Upper lobe of left lung (tissue), 4 donors: Measurements from ENCODE around the gene MAST4.

Experiments
- CTCF ChIP-seq, 6 experiments: fragments of 450-650 bp in 4 of 6; fragments of 200-600 bp in 2 of 6; sonication (generic) in 2 of 6; IDR thresholded peaks; one replicate each; pipeline ENCODE4 v1.5.1; 2016 to 2019; ENCODE audit warnings: antibody characterized with exemption in 6 of 6
- POLR2A ChIP-seq, 4 donors: fragments of 450-650 bp; IDR thresholded peaks; one replicate each; pipeline ENCODE4 v1.5.1; 2016 to 2017; ENCODE audit warnings: antibody characterized with exemption in 4 of 4, mild to moderate bottlenecking in 2 of 4

- TF ChIP-seq POLR2A (IDR thresholded peaks at IDR 0.05) = no peak
- TF ChIP-seq CTCF (IDR thresholded peaks at IDR 0.05) = no peak
These were observed 6.4 kb downstream of the MAST4 start for GRCh38 chr5:66602621-66603020.
